Activated CD4-positive, alpha-beta T cell treated with anti-CD3 and anti-CD28 coated beads, Interleukin-2, amount 50 U/mL, for 48 hours (primary cell): ENCODE measurements around the gene PASD1.

Experiments used
- DNase-seq, 2 experiments: peaks; one replicate each; pipeline ENCODE4 v3.0.0-alpha.2; 2020

Gene PASD1

GRCh38 chrX:151702741-151703340 lies 139.4 kb downstream of the PASD1 start:
- DNase-seq, result no peak

GRCh38 chrX:151703487-151703886 lies 140.0 kb downstream of the PASD1 start:
- no peak for DNase-seq

- DNase-seq, result no peak
Observed at GRCh38 chrX:151704041-151704663, 140.7 kb downstream of the PASD1 start.

GRCh38 chrX:151708821-151709220 lies 145.3 kb downstream of the PASD1 start:
- DNase-seq, result no peak

GRCh38 chrX:151710457-151710856 lies 147.0 kb downstream of the PASD1 start:
- DNase-seq, result no peak

- DNase-seq, result no peak
Observed at GRCh38 chrX:151711154-151711553, 147.7 kb downstream of the PASD1 start.

GRCh38 chrX:151711787-151712186 lies 148.3 kb downstream of the PASD1 start:
- no peak for DNase-seq

- no peak for DNase-seq
Observed at GRCh38 chrX:151712253-151712652, 148.8 kb downstream of the PASD1 start.

GRCh38 chrX:151713849-151714248 lies 150.4 kb downstream of the PASD1 start:
- DNase-seq, result peak; percentile 3 to 10

- no peak for DNase-seq
Observed at GRCh38 chrX:151714362-151714761, 150.9 kb downstream of the PASD1 start.

- DNase-seq, result no peak
Observed at GRCh38 chrX:151715752-151716151, 152.3 kb downstream of the PASD1 start, which contains the start of gene FATE1. TSS of gene FATE1 (plus strand) at chrX:151716035. CDS start at chrX:151716120, 85 bp downstream.

- DNase-seq, result peak in 1 of 2 experiments; percentile 2
Observed at GRCh38 chrX:151722241-151722846, 158.9 kb downstream of the PASD1 start.

GRCh38 chrX:151723156-151723760 lies 159.8 kb downstream of the PASD1 start:
- DNase-seq, result no peak

- DNase-seq, result no peak
Observed at GRCh38 chrX:151724563-151725337, 161.3 kb downstream of the PASD1 start.

- DNase-seq, result no peak
Observed at GRCh38 chrX:151725338-151725614, 161.8 kb downstream of the PASD1 start.
